ENCODE results near the gene CEACAM20.
"Not testable (repeated sequence)": the region's sequence is repeated elsewhere in the genome, so short reads cannot be mapped to it uniquely, and the experiment has no call there.

Gene CEACAM20

DNA sequence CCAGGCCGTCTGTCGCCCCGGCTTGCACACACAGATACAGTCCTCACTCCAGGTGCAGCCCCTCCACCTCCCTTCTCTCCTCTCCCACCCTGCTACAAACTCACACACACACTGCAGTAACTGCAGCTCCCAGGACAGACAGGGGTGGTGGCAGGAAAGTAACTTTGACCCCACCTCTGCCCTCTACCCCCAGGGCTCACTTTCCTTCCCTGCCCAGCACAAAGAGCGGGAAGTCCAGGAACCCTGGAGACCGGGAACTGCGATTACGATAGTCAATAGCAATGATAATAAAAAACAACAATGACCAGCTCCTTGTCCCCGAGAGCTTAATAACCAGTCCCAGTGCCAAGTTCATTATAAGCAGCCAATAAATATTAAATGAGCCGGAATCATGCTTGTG, at the start of gene CEACAM20:
Gene CEACAM20 (minus strand): TSS at position 140 of the 400 bp plus-strand sequence. CDS start 166 bp downstream, outside the sequence.
- no peak for DNase-seq

DNA sequence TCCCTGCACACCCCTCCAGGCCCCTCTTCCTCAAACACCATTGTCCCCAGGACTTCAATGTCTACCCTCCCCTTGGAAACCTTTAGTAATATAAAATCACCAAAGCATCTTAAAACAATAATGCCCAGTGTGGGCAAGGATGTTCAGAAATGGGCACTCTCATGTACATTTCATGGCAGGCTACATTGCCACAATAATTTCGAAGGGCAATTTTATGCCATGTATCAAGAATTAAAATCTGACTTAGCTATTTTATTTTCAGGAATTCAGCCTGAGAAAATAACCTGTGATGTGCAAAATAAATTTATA, 48.0 kb upstream of the CEACAM20 start:
- no peak for DNase-seq

DNA sequence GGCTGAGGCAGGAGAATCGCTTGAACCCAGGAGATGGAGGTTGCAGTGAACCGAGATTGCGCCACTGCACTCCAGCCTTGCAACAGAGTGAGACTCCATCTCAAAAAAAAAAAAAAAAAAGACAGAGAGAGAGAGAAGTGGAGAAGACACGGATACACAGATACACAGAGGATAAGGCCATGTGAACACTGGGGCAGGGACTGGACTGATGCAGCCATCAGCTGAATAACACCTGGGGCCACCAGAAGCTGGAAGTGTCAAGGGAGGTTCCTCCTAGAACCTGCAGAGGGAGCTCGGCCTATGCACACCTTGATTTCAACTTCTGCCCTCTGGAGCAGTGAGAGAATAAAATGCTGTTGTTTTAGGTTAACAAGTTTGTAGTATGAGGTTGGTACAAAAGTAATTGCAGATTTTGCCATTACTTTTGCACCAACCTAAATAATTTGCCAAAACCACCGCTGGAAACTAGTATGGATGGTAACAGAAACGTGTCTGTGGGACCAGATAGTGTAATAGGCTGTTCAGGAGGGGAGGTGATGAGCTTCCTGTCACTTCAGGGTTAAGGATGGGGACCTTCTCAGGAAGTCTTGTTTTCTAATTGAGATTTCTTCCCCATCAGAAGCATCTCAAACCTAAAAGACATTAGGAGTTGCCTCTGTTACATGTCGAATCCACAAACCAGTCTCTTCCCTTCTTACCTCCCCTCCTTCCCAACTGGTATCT, 47.5 kb upstream of the CEACAM20 start:
- no peak for DNase-seq

DNA sequence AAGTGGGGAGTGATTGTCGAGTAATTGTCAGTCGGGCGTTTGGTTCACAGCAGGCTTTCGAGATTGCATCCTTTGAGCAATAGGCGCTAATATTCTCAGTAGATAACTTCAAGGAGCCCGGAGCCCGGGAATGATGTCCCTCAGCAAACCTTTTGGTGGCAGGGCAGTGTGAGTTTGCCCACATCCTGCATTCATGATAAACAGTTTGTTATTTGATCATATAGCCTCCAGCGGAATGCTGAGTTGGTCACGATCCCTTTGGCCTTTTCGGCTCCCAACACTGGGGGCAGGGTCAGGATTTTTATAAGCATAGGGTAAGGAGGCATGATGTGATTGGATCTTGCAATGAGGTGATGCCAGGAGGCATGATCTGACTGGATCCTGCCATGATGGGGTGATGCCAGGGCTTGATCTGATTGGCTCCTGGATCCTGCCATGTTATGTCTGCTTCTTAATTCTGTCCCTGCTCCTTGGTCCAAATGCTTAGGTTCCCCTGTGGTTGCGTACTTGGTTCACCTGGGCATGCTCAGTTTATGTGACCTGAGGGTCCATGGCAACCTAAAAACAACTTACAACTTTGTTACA, 45.7 kb upstream of the CEACAM20 start:
- DNase-seq = no peak

DNA sequence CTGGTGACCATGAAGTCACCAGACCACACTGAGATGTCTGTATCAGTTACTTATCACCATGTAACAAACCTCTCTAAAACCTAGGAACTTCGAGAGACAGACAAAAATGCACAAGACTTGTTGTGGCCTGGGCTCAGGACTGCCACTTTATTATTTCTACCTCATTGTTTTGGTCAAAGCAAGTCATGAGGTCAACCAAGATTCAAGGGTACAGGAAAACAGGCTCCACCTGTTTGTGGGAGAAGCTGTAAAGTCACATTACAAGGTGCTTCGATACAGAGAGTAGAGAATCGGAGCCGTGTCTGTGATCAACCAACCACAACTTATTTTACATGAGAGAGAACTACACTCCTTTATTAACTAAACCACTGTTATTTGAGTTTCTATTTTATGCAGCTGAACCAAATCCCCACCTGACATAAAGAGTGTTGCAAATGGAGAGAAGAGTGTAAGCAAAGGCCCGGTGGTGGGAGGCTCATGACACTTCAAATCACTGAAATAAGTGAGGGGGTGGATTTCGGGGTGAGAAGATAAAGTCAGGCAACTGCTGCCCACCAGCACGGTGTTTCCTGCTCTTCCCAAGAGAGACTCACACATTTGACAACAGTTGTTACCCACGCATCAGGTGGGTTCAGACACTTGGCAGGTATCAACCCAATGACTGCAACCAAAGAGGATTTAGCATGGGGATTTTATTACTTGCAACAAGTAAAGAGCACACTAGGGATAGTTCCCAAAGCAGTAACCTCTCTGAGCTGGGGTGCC, 44.9 kb upstream of the CEACAM20 start:
- no peak for DNase-seq

DNA sequence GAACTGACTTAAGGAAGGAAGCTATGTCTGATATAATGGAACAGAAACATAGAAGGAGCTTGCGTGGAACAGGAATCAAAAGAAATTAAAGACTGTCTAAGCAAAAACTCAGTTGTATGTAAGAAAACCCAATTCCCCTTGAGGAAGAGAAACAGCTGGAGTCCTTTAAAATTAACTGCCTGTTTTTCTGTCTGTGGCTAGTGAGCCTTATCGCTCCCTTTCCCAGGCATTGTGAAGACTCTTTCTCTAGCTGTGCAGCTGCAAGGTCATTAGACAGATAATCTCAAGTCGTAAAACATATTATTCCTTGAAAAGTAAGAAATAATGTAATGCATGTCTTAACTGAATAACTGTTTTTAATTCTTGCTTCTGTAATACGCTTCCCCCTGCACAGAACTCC, 44.2 kb upstream of the CEACAM20 start:
- no peak for DNase-seq

DNA sequence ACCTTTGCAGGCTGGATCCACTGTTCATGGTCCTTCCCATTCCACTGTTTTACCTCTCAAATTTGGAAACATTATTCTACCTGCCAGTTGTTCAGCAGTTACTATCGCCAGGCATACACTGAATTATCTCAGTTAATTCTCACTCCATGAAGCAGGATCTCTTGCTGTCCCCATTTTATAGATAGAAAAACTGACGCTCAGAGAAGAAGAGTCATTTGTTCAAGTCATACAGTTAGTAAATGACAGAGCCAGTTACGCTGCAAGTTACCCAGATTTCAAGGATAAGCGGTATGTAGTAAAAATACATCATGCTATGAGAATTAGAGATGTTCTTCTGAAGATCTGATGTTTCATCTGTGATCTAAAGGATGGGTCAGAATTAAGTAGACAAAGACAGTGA, 43.7 kb upstream of the CEACAM20 start:
- DNase-seq = no peak

DNA sequence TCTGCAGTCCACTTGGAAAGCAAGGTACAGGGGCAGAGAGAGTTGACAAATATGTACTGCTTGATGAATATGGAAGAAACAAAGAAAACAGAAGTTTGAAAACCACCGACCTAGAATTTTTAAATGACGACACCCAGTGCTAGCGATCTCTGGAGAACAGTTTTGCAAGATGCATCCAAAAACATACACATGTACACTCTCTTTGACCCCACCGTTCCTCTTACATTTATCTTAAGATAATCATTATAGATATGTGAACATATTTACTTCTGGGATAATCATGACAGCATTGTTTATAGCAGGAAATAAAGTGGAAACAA, 43.1 kb upstream of the CEACAM20 start:
- no peak for DNase-seq

DNA sequence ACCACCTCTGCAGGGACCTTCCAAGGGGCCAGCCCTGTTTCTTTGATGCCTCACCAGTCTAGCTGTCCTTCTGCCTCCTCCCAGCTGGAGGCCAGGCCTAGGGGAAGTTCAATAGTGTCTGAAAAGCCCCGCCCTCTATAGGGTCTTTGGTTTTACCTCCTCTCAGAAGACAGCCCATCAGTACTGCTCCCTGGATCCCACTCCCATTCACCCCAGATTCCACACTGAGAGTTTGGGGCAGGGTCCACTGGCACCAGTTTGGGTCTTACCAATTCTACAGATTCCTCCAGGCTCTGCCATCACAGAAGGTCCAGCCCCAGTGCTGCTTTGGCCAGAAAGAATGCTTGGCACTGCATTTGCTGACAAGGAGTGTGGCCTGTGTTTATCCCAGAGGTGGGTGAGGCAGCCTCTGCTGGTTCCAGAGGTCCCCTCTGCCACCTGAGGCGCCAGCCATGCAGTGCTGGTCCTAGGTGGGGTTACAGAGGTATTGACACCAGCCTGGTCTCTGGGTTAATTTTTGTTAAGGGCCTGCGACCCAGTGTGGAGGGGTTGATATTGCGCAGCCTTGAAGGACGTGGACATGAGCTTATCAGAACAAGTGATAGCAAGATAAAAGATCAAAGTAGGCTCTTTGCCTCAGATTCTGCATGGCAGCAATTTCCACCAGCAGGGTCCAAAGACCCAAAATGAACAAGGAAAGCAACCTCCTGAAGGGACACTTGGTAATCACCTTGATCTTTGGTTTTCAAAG, 42.5 kb upstream of the CEACAM20 start:
- DNase-seq = no peak

DNA sequence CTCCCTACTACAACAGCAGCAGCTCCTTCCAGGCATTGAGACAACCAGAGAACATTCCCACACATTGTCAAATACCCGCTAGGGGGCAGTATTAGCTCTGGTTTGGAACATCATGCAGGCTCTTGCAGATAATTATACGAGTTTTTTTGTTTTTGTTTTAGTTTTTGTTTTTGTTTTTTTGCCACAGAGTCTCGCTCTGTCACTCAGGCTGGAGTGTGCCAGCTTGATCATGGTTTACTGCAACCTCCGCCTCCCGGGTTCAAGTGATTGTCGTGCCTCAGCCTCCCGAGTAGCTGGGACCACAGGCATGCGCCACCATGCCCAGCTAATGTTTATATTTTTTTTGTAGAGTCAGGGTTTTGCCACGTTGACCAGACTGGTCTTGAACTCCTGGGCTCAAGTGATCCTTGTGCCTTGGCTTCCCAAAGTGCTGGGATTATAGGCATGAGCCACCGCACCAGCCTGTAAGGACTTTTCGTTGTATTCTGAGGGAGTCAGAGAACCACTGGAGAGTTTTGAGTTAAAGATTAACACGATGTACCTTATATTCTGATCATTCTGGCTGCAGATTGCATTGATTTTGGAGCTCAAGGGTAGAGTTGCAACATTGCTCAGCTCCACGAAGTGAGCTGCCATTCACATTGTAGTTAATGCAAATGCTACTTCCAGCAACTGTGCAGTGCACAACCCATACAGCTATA, 41.7 kb upstream of the CEACAM20 start:
- DNase-seq = peak; percentile 44

DNA sequence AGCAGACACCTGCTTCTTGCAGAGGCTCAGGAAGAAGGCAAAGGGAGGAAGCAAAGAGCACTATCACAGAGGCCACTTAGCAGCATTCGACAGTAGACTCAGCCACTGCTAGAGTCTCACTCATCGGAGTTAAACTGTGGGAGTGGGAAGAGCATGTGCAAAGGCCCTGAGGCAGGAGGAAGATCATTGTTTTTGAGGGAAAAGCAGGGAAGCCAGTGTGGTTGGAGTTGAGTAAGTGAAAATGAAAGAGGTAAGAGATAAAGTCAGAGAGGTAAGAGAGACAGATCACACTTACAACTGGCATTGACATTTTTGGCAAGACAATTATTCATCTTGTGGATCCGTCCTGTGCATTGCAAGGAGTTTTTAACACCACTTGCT, 41.1 kb upstream of the CEACAM20 start:
- no peak for DNase-seq

DNA sequence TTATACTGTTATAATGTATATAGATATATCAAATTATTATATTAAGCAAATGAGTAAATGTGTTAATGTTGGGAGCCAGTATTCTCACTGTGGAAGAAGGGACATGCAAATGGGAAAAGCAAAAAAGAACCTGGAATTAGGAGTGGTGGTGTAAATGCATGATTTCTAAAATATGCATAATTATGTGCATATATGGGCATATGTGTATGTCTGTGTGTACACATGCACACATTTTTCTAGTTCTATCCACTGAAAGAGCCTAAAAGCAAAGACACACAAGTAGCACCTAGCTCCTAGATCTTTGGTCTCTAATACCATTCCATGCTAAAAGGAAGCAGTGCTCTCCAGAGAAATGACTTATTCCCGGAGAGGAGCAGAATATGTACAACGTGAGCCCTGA, 38.3 kb upstream of the CEACAM20 start:
- DNase-seq = no peak

DNA sequence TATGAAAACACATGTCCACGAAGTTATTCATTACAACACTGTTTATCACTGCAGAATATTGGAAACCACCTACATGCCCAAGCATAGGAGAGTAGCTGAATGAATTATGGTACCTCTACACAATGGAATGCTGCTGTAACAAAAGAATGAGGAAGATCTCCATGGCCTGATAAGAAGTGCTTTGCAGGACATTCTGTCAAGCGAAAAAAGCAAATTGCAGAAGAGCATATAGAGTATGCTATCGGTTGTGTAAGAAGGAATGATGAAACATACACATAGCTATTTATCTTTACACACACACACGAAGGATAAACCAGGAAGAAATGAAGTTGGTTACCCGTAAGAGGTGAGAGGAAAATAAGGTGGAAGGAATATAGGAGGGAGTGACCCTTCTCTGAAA, 37.5 kb upstream of the CEACAM20 start:
- no peak for DNase-seq

DNA sequence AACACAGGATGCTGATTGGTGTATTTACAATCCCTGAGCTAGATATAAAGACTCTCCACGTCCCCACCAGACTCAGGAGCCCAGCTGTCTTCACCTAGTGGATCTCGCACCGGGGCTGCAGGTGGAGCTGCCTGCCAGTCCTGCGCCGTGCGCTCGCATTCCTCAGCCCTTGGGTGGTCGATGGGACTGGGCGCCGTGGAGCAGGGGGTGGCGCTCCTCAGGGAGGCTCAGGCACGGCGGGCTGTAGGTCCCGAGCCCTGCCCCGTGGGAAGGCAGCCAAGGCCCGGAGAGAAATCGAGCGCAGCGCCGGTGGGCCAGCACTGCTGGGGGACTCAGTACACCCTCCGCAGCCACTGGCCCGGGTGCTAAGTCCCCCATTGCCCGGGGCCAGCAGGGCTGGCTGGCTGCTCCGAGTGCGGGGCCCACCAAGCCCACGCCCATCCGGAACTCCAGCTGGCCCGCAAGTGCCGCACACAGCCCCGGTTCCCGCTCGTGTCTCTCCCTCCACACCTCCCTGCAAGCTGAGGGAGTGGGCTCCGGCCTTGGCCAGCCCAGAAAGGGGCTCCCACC, 33.7 kb upstream of the CEACAM20 start:
- not testable (repeated sequence) for DNase-seq

DNA sequence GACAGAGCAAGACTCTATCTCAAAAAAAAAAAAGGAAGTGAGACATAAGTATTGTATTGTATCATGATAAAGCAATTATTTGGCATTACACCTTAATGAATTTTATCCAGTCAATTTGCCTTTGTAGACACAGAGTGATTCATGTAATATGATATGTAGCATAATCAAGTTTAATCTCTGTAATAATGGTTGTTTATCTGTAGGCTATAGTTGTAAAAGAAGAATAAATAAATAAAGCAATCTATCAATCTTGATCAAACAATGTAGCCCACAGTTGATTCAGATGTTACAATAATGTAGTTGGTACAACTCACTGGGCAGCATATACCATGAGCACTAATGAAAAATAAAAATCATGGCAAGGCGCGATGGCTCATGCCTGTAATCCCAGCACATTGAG, 28.5 kb upstream of the CEACAM20 start:
- DNase-seq = no peak

DNA sequence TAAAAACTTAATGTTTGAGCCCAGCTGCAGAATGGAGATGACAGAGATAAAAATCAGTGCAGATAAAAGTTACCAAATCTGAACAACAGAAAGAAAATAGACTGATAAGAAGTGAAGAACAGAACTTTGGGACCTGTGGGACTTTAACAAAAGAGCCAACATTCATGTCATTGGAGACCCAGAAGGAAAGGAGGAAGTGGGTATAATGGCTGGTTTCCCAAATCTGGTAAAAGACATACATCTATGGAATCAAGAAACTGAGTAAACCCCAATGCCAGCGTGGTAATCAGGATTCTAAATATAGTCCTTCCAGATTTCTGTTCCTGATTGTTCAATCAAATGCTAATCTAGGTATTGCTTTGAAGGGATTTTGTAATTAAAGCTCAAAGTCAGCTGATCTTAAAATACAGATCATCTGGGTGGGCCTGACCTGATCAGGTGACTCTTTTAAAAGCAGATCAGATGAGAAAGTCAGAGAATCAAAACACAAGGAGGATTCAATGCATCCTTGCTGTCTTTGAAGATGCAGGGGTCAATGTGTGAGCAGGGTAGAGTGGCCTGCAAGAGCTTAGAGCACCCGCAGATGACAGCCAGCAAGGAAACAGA, 25.3 kb upstream of the CEACAM20 start:
- no peak for DNase-seq

DNA sequence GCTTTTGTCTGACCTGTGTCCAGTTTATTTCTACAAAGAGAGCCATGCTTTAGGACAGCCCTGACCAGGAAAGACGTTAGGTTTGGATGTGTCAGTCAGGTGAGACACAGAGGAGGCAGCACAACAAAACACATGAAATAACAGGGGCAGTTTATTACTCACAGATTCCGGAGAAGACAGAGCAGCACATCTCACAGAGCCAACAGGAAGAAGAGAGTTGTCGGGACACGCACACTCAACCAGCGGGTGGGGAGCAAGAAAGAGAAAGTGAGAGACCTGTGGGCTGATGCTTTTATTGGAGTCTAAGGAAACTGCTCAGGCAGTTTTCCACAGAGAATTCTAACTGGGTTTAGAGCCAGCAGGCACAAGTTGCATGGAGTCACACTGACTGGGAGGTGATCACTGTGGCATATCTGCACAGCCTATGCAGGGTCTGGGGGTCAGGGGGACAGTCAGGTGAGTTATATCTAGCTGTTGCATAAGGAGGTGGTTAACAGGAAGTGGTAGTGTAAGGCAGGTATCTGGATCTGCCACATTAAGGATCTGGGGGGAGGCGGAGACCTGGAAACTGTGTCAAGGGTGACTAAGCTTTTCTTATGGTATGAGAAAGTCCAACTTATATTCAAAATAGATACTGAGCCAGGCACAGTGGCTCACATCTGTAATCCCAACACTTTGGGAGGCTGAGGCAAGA, 24.1 kb upstream of the CEACAM20 start:
- DNase-seq = no peak

DNA sequence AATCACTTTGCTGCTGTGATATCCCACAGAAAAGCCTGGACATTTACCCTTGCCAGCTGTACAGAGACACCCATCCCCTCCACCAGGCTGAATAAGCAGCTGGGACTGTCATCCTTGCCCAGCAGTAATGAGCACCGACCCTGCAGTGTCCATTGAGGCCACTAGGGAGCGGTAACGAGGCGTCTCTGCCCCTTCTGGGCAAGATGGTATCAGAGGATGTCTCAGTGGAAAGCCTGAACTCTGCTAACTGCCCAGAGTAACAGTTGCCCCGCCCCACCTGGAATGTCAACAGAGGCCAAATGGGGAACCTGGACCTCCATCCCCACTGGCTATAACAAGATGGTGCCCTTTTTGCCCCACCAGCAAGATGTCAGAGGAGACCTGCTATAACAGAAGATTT, 22.8 kb upstream of the CEACAM20 start:
- no peak for DNase-seq

DNA sequence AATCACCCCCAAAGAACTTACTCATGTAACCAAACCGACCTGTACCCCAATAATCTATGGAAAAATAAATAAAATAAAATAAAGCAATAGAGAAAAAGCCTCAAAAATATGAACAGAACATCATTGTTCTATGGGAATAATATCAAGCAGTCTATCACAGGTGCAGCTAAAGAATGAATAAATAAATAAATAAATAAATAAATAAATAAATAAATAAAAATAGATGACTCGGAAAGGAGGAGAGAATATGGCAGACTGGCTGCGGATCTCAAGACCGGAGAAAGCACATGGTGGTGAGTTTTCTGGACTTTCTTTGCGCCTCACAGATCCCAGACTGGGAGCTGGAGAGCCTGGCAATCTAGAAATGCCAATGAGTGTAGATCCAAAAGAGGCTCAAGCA, 22.4 kb upstream of the CEACAM20 start:
- DNase-seq = no peak

DNA sequence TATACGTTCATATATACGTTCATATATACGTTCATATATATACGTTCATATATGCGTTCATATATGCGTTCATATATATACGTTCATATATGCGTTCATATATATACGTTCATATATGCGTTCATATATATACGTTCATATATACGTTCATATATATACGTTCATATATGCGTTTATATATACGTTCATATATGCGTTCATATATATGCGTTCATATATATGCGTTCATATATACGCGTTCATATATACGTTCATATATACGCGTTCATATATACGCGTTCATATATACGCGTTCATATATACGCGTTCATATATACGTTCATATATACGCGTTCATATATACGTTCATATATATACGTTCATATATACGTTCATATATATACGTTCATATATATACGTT, 21.5 kb upstream of the CEACAM20 start:
- DNase-seq = not testable (repeated sequence)

DNA sequence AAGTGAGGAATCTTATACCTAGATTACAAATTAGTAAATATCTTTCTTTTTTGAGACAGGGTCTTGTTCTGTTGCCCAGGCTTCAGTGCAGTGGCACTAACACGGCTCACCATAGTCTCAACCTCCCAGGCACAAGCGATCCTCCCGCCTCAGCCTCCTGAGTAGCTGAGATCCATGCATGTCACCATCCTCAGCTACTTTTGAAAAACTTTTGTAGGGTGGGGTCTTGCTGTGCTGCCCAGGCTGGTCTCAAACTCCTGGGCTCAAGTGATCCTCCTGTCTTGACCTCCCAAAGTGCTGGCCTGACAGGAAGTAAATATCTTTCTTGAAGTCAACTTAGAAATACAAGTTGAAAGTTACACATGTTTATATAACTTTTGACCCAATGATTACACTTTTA, 20.0 kb upstream of the CEACAM20 start:
- DNase-seq = no peak

DNA sequence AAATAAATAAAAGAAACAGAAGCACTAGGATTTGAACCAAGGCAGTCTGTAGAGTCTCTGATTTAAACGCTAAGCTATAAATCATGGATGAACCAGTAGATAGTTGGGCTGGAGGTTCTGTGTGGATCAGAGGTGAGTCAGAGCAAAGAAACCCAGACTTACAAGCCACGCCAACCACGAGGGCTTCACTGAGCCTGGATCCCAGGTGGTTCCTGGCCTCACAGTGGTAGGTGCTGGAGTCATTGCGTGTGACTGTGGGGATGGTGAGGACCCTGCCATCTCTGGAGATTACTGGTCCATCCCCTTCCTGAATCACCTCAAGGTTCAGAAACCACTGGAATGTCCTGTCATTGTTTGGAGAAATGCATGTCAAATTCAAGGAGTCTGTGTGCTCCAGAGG, 19.3 kb upstream of the CEACAM20 start:
- DNase-seq = no peak

Measured in CD4-positive, alpha-beta T cell treated with Interleukin-15 for 1 hour (primary cell).